Upper lobe of left lung (tissue), 6 donors: ENCODE results near the gene ANO6. TPM values are rescaled to one million over a fixed set of nuclear protein-coding genes. Genes with fewer than 3 reads are reported as not detected.

Experiments used
- ATAC-seq, 2 donors: fragments of 200-7000 bp; cut with Tn5 transposase; one replicate each; pipeline ENCODE4 v1.9.1; 2022; ENCODE audit warnings: mild to moderate bottlenecking in 2 of 2, moderate library complexity in 2 of 2; ENCODE audit not compliant: low FRiP score in 2 of 2
- DNase-seq, 2 donors: peaks; one replicate each; pipeline ENCODE4 v3.0.0-alpha.2; 2019 to 2020
- H3K27ac ChIP-seq, 4 donors: fragments of 200-600 bp; sonication (generic); one replicate each; pipeline ENCODE4 v1.5.1; 2016 to 2019
- H3K27me3 ChIP-seq, 4 donors: fragments of 200-600 bp; sonication (generic); one replicate each; pipeline ENCODE4 v1.5.1; 2017 to 2019
- H3K36me3 ChIP-seq, 4 donors: fragments of 200-600 bp; sonication (generic); one replicate each; pipeline ENCODE4 v1.5.1; 2016 to 2019
- H3K4me1 ChIP-seq, 4 donors: fragments of 200-600 bp; sonication (generic); one replicate each; pipeline ENCODE4 v1.5.1; 2018 to 2019
- H3K4me3 ChIP-seq, 4 donors: fragments of 200-600 bp; sonication (generic); one replicate each; pipeline ENCODE4 v1.5.1; 2017 to 2019; ENCODE audit warnings: mild to moderate bottlenecking in 2 of 4, moderate library complexity in 1 of 4
- H3K9me3 ChIP-seq, 4 donors: fragments of 200-600 bp; sonication (generic); one replicate each; pipeline ENCODE4 v1.5.1; 2018 to 2019
- CTCF ChIP-seq, 6 experiments: fragments of 450-650 bp in 4 of 6; fragments of 200-600 bp in 2 of 6; sonication (generic) in 2 of 6; IDR thresholded peaks; one replicate each; pipeline ENCODE4 v1.5.1; 2016 to 2019; ENCODE audit warnings: antibody characterized with exemption in 6 of 6
- EP300 ChIP-seq, 4 donors: sonication (generic); formaldehyde crosslinking; IDR thresholded peaks; one replicate each; pipeline ENCODE4 v1.5.1; 2017; ENCODE audit warnings: antibody characterized with exemption in 4 of 4, control low read depth in 2 of 4
- POLR2A ChIP-seq, 4 donors: fragments of 450-650 bp; IDR thresholded peaks; one replicate each; pipeline ENCODE4 v1.5.1; 2016 to 2017; ENCODE audit warnings: antibody characterized with exemption in 4 of 4, mild to moderate bottlenecking in 2 of 4
- POLR2AphosphoS5 ChIP-seq, 2 donors: sonication (generic); formaldehyde crosslinking; IDR thresholded peaks; one replicate each; pipeline ENCODE4 v1.5.1; 2017; ENCODE audit warnings: antibody characterized with exemption in 2 of 2
- WGBS, 2 donors: methylation state at CpG; one replicate each; pipeline ENCODE4 v1.1.5; 2017 to 2018; 5-methylcytosine and 5-hydroxymethylcytosine counted together
- total RNA-seq, 6 donors: library from RNA; depleted of rRNA in 4 of 6; stranded (reverse); fragments of >200 nt in 4 of 6; gene quantifications; one replicate each; pipeline versions ENCODE4 v1.1.0 to v1.2.1, GENCODE V29; 2016 to 2021
- donor health status: DM: no; HTN: no; CAD: no; lungs with moderate emphysema.
- donor health status: DM: no; HTN: yes; CAD: no; lungs with severe emphysema.

ANO6 gene
- total RNA-seq, 6 donors from 2014 or later, result 26.2 to 83.7 (median 57.9) TPM

GRCh38 chr12:45322810-45323209, 106.9 kb downstream of the ANO6 start:
- Histone ChIP-seq H3K9me3 (no peaks in the 10 kb centered on the region), H3K27ac (peak overlapping the region in 1 of 4 donors; percentile 17), H3K4me3 (no peak overlapping the region), H3K27me3 (no peaks in the 10 kb centered on the region), H3K36me3 (no peaks in the 10 kb centered on the region), H3K4me1 (no peaks in the 10 kb centered on the region)
- TF ChIP-seq POLR2A (IDR thresholded peaks at IDR 0.05) (no peak), CTCF (IDR thresholded peaks at IDR 0.05) (no peak), POLR2AphosphoS5 (IDR thresholded peaks at IDR 0.05) (no peak), EP300 (IDR thresholded peaks at IDR 0.05) (no peak)
- ATAC-seq, result no peak
- DNase-seq, result no peak
- 63 to 69% methylated on average over 4 of the region's 4 CpGs for WGBS, 2 donors

GRCh38 chr12:45324391-45324790, 108.5 kb downstream of the ANO6 start:
- ATAC-seq (no peak), DNase-seq (no peak)
- no peaks in the 10 kb centered on the region for H3K9me3 ChIP-seq
- no peak overlapping the region for H3K4me3 ChIP-seq
- no peak overlapping the region for H3K27ac ChIP-seq
- no peaks in the 10 kb centered on the region for H3K27me3 ChIP-seq
- TF ChIP-seq EP300 (IDR thresholded peaks at IDR 0.05), result no peak
- TF ChIP-seq POLR2A (IDR thresholded peaks at IDR 0.05), result no peak
- no peak for TF ChIP-seq CTCF (IDR thresholded peaks at IDR 0.05)
- TF ChIP-seq POLR2AphosphoS5 (IDR thresholded peaks at IDR 0.05), result no peak
- H3K4me1 ChIP-seq, result no peaks in the 10 kb centered on the region
- WGBS, 2 donors, result 47 to 55% methylated on average over 4 of the region's 4 CpGs
- H3K36me3 ChIP-seq, result no peaks in the 10 kb centered on the region

- H3K27ac ChIP-seq, result no peak overlapping the region
- no peaks in the 10 kb centered on the region for H3K9me3 ChIP-seq
- no peaks in the 10 kb centered on the region for H3K36me3 ChIP-seq
- WGBS, 2 donors, result 92 to 93% methylated on average over 3 of the region's 3 CpGs
- no peaks in the 10 kb centered on the region for H3K27me3 ChIP-seq
- TF ChIP-seq EP300 (IDR thresholded peaks at IDR 0.05), result no peak
- TF ChIP-seq POLR2AphosphoS5 (IDR thresholded peaks at IDR 0.05), result no peak
- TF ChIP-seq POLR2A (IDR thresholded peaks at IDR 0.05), result no peak
- no peak for ATAC-seq
- no peak for DNase-seq
- no peaks in the 10 kb centered on the region for H3K4me1 ChIP-seq
- H3K4me3 ChIP-seq, result no peak overlapping the region
Observed at GRCh38 chr12:45326358-45326975, 110.6 kb downstream of the ANO6 start.

- Histone ChIP-seq H3K4me1 (no peaks in the 10 kb centered on the region), H3K9me3 (no peaks in the 10 kb centered on the region), H3K27ac (no peak overlapping the region), H3K27me3 (no peaks in the 10 kb centered on the region), H3K36me3 (peaks cover 0 to 12% (median 2%) of the 10 kb centered on the region in 4 donors), H3K4me3 (no peak overlapping the region)
- 85 to 88% methylated on average over 2 of the region's 2 CpGs for WGBS, 2 donors
- DNase-seq (no peak), ATAC-seq (no peak)
- TF ChIP-seq POLR2AphosphoS5 (IDR thresholded peaks at IDR 0.05) (no peak), CTCF (IDR thresholded peaks at IDR 0.05) (no peak), EP300 (IDR thresholded peaks at IDR 0.05) (no peak), POLR2A (IDR thresholded peaks at IDR 0.05) (no peak)
Observed at GRCh38 chr12:45327823-45328383, 112.0 kb downstream of the ANO6 start.

- no peak overlapping the region for H3K27ac ChIP-seq
- DNase-seq (no peak), ATAC-seq (no peak)
Observed at GRCh38 chr12:45329238-45329637, 113.3 kb downstream of the ANO6 start.

More at GRCh38 chr12:45329238-45329637, 113.3 kb downstream of the ANO6 start:
- no peak overlapping the region for H3K4me3 ChIP-seq
- H3K27me3 ChIP-seq, result no peaks in the 10 kb centered on the region
- no peak for TF ChIP-seq CTCF (IDR thresholded peaks at IDR 0.05)
- no peak for TF ChIP-seq POLR2AphosphoS5 (IDR thresholded peaks at IDR 0.05)
- no peak for TF ChIP-seq EP300 (IDR thresholded peaks at IDR 0.05)
- TF ChIP-seq POLR2A (IDR thresholded peaks at IDR 0.05), result no peak
- H3K4me1 ChIP-seq, result no peaks in the 10 kb centered on the region
- H3K36me3 ChIP-seq, result peaks cover 0 to 12% (median 2%) of the 10 kb centered on the region in 4 donors
- WGBS, 2 donors, result 100% methylated on average over 1 of the region's 1 CpG
- H3K9me3 ChIP-seq, result no peaks in the 10 kb centered on the region
